ENCODE results near the gene OR2T10.
"Not testable (repeated sequence)": the region's sequence is repeated elsewhere in the genome, so short reads cannot be mapped to it uniquely, and the experiment has no call there.

Gene OR2T10, protein sequence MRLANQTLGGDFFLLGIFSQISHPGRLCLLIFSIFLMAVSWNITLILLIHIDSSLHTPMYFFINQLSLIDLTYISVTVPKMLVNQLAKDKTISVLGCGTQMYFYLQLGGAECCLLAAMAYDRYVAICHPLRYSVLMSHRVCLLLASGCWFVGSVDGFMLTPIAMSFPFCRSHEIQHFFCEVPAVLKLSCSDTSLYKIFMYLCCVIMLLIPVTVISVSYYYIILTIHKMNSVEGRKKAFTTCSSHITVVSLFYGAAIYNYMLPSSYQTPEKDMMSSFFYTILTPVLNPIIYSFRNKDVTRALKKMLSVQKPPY

DNA sequence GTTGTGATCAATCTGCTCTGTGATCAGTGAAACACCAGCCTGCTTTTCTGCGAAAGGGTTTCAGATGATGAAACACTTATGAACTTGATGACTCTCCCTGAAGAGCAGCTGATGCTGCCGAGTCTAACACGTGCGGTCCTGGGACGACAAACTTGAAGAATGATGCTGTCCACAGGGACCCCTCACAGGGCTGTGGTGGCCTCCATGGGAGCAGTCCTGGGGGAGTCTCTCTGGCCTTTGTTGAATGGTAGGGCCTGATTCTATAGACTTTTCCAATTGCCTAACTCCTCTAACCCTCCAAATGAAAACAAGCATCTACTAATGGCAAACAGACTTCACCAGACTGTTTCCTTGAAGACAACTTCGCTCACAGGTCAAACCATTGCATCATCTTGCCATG lies at the start of gene OR2T10:
Gene OR2T10 (minus strand): TSS at position 112 of the 400 bp plus-strand sequence. CDS start 3,932 bp downstream, outside the sequence.
- Mint-ChIP-seq H3K9me3 (no peaks in the 10 kb centered on the region), H3K36me3 (ENCODE audit: low read depth) (no peaks in the 10 kb centered on the region), H3K4me3 (no peak within 1 kb of the TSS), H3K27me3 (no peaks in the 10 kb centered on the region), H3K4me1 (peaks cover 7% of the 10 kb centered on the region), H3K27ac (peak within 1 kb of the TSS; percentile 69)
- DNase-seq (no peak), ATAC-seq (no peak)

DNA sequence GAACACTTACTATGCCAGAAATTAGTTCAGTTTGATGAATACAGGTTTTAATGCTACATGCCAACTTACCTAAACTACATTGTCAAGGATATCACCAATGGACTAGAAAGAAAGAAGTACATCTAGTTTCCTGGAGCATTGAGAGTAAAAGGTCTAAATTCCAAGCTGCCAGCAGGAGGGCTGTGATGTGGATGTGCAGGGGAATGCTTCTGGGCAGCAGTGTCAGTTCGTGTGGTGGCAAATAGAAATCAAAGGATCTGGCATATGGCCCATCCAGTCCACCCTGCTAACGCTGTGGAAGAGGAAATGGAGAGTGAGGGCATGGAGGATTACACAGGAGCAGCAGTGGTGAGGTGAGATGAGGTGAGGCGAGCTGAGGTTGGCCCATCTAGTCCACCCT lies 47.7 kb upstream of the OR2T10 start, which contains the start of gene OR2T35:
Gene OR2T35 (minus strand): TSS at position 101 of the 400 bp plus-strand sequence. CDS start 6,020 bp downstream, outside the sequence.
- not testable (repeated sequence) for H3K4me1 Mint-ChIP-seq; H3K4me3 Mint-ChIP-seq; H3K9me3 Mint-ChIP-seq; H3K36me3 Mint-ChIP-seq (ENCODE audit: low read depth); DNase-seq; H3K27ac Mint-ChIP-seq; ATAC-seq; H3K27me3 Mint-ChIP-seq

DNA sequence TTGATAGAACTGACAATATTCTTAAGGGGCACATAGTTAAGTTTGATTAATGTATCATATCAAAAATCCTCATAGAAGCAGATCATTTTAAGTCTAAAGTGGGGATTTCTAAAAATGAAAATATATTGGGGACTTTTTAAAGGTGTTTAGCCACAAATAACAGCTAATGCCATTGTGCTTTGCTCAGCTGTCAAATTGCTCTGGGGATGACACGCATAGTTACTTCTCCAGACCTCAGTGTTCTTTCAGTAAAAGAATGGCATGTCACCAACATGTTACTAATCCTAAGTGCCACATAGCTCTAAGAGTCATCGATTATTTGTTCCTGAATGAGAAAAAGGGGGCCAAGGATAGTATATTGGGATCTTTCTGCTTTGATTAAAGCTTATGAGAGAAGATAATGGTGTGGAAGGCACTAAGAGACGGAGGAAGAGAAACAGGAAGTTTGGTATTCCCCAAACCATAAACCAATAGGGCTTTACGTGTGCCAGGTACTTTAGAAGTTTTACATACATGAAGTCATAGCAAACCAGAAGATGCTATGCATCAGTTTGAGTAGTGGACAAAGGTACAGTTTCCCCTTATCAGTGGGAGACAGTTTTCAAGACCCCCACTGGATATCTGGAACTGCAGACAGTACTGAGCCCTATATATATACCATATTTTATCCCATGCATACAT lies 45.6 kb upstream of the OR2T10 start:
- H3K4me1 Mint-ChIP-seq; H3K36me3 Mint-ChIP-seq (ENCODE audit: low read depth); DNase-seq; H3K9me3 Mint-ChIP-seq; H3K27ac Mint-ChIP-seq; H3K4me3 Mint-ChIP-seq; H3K27me3 Mint-ChIP-seq: not testable (repeated sequence)
- ATAC-seq = peak; percentile 24

DNA sequence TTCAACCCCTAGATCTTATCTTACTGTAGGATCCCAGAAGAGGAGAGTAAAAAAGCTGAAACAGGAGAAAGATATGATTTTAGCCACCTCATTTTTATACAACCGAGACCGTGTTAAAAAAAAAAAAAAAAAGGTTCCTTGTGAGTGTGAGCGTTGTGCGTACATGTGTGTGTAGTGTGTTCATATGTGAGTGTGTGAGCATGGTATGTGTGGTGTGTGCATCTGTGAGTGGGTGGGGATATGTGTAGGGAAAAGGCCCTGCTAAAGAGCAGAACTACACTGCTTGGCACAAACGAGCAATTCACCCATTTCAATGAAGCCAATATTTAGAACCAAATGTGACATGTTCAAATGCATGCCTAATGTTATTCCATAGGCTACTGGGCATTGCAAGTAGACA lies 44.1 kb upstream of the OR2T10 start:
- H3K27me3 Mint-ChIP-seq; ATAC-seq; H3K4me3 Mint-ChIP-seq; H3K4me1 Mint-ChIP-seq; H3K36me3 Mint-ChIP-seq (ENCODE audit: low read depth); H3K9me3 Mint-ChIP-seq; DNase-seq; H3K27ac Mint-ChIP-seq: not testable (repeated sequence)

DNA sequence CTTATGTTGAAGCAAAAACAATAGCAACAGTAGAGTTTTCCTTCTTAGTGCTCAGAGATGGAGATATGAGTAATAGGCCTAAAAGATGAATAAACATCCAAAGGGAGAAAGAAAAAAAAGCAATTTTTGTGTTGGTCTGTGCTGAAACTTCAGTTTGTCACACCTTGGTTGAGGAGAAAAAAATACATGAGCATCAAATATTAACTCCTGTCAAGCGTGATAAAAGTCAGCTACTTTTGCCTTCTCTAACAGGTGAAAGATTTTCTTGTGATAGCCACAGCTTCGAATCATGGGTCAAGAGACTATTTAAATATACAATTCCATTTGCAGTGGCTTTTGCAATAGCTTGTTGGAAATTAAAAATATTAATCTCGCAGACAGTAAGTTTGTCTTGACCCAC lies 43.4 kb upstream of the OR2T10 start:
- not testable (repeated sequence) for H3K4me1 Mint-ChIP-seq; H3K4me3 Mint-ChIP-seq; H3K27me3 Mint-ChIP-seq; H3K9me3 Mint-ChIP-seq; H3K27ac Mint-ChIP-seq; H3K36me3 Mint-ChIP-seq (ENCODE audit: low read depth); ATAC-seq; DNase-seq

DNA sequence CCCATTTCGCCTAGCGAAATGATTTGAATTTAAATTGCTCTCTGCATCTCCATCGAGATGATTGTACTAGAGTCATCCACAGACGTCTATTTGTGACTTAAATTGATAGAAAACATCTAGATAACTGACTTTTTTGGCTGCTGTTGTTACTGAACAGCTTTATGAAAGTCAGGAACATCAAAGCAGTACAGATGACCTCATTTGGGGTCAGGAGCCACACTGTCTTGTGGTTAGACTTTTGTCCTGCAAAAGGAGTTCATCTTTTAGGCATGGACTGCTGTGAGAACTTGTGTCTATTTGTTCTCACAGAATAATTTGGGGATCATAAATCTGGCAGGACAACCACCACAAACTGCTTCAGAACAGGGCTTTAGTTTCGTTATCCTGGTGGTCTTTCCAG lies 42.2 kb upstream of the OR2T10 start:
- ATAC-seq; H3K27me3 Mint-ChIP-seq; H3K36me3 Mint-ChIP-seq (ENCODE audit: low read depth); H3K4me1 Mint-ChIP-seq; DNase-seq; H3K4me3 Mint-ChIP-seq; H3K27ac Mint-ChIP-seq; H3K9me3 Mint-ChIP-seq: not testable (repeated sequence)

DNA sequence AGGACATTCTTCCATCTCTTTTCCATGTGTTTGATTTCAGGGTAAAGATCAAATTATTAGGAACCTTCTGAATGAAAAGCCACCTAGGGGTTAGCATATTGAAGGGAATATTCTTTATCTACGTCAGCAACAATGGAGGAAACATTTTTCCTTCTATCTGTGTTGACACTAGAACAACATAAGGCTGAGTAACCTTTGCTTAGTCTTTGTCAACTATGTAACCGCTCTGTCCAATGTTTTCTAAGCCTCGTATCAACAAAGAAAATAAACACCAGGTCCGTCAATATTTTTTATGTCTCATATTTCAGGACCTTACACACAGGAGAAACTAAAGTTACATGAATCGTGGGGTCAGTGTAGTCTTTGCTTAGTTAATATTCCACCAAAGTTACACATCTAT lies 39.1 kb upstream of the OR2T10 start:
- not testable (repeated sequence) for ATAC-seq; H3K9me3 Mint-ChIP-seq; H3K4me1 Mint-ChIP-seq; H3K27ac Mint-ChIP-seq; H3K36me3 Mint-ChIP-seq (ENCODE audit: low read depth); H3K27me3 Mint-ChIP-seq; DNase-seq; H3K4me3 Mint-ChIP-seq

DNA sequence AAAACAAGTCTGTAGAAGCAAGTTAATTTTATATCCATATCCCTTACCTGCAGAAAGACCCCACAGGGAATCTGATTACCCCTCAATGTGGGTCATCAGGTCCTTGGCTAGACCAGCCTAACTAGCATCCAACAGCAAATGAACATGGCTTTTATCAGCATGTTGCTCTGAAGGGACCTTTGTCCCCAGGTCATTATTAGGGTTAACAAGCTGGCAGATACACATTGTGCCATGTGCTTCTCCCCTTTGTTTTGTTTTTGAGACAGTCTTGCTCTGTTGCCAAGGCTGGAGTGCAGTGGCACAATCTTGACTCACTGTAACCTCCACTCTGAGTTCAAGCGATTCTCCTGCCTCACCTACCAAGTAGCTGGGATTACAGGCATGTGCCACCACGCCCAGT lies 37.5 kb upstream of the OR2T10 start, which contains the start of gene OR2T11:
Gene OR2T11 (minus strand): TSS at position 101 of the 400 bp plus-strand sequence. CDS start 7,963 bp downstream, outside the sequence.
- ATAC-seq; H3K27me3 Mint-ChIP-seq; H3K27ac Mint-ChIP-seq; H3K4me3 Mint-ChIP-seq; H3K4me1 Mint-ChIP-seq; H3K9me3 Mint-ChIP-seq; DNase-seq; H3K36me3 Mint-ChIP-seq (ENCODE audit: low read depth): not testable (repeated sequence)

DNA sequence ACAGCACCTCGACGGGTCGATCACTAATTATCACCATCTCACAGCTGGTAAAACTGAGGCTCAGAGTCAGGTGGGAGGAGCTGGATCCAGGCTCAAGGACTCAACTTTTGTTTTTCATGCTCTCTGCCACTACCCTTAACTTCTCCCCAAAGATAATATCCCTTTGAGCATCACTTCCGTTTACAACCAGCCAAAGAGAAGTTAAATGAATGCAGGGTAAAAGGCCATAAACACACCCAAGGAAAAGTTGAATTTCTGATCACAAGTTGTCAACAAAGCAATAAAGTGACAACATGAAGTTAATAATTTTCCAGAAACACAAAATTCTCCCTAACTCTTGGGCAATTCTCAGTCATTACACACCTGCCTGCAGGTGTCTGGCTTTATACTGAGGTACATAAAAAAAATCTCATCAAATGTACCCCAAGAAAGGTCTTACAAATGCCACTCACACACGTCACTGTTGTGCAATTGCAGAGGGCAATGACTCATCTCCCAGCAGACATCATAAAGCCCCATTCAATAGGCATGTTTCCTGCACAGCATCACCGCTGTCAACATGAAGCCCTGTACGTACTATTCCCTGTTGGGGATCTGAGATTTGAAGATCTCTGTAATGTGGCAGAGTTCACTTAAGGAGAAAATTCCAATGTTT lies 34.0 kb upstream of the OR2T10 start:
- H3K27me3 Mint-ChIP-seq = peaks cover 2% of the 10 kb centered on the region
- DNase-seq (no peak), ATAC-seq (no peak)
- no peaks in the 10 kb centered on the region for H3K36me3 Mint-ChIP-seq (ENCODE audit: low read depth)
- H3K4me1 Mint-ChIP-seq = no peaks in the 10 kb centered on the region
- no peak overlapping the region for H3K27ac Mint-ChIP-seq
- H3K9me3 Mint-ChIP-seq = no peaks in the 10 kb centered on the region
- H3K4me3 Mint-ChIP-seq = no peak overlapping the region

DNA sequence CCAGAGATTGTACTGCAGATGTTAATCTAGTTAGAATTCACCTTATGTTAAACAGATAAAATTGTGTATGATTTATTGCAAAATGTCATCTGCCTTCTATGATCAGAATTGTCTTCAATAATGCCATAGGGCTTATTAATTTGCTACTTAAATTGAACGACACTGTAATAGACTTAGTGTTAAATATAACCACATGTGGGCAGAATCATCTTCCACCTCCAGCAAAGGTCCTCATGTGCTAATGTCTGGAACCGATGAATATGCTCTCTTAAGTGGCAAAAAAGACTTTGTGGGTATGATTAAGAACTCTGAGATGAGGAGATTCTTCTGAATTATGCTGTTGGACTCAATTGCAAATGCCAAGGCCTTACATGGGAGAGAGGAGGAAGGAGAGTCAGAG lies 33.1 kb upstream of the OR2T10 start:
- H3K36me3 Mint-ChIP-seq (ENCODE audit: low read depth) = no peaks in the 10 kb centered on the region
- ATAC-seq (no peak), DNase-seq (no peak)
- no peak overlapping the region for H3K4me3 Mint-ChIP-seq
- no peaks in the 10 kb centered on the region for H3K4me1 Mint-ChIP-seq
- no peaks in the 10 kb centered on the region for H3K9me3 Mint-ChIP-seq
- no peak overlapping the region for H3K27ac Mint-ChIP-seq
- peaks cover 2% of the 10 kb centered on the region for H3K27me3 Mint-ChIP-seq

DNA sequence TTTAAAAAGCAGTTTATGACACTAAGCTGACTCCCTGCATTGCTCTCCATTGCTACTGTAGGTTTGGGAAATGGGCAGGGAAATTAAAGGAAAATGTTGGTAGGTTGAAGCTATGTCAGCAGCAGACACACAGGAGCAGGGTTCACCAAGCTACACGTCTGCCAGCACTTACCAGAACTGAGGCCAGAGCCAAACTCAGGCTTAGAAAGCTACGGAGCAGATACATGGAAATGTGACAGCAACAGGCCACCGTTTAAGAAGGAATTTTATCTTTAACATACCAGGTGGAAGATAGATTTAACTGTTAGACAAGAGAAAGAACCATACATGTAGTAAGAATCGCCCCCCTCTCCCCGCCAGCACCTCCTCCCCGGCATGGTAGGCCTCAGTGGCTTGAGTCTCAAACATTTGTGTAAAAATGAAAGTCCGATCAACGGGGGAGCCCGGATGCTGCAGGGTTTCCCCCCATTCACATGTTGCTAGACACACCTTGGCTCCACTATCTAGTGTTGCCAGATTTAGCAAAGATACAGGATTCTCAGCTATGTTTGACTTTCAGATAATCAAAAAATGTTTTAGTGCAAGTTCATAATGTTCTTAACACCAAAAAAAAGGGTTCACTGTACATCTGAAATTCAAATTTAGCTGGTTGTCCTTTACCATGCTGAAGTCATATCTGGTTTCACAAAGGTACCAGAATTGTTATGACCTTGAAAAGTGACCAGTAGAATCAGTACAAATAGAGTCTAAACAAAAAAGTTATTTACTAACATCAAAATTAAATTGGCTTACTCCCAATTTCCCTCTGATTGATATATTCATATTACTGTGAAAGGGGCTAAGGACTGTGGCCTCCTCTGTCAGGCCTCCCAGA lies 30.7 kb upstream of the OR2T10 start:
- peaks cover 2% of the 10 kb centered on the region for H3K27me3 Mint-ChIP-seq
- H3K9me3 Mint-ChIP-seq = no peaks in the 10 kb centered on the region
- no peaks in the 10 kb centered on the region for H3K4me1 Mint-ChIP-seq
- H3K4me3 Mint-ChIP-seq = no peak overlapping the region
- H3K27ac Mint-ChIP-seq = no peak overlapping the region
- H3K36me3 Mint-ChIP-seq (ENCODE audit: low read depth) = no peaks in the 10 kb centered on the region
- DNase-seq (no peak), ATAC-seq (no peak)

DNA sequence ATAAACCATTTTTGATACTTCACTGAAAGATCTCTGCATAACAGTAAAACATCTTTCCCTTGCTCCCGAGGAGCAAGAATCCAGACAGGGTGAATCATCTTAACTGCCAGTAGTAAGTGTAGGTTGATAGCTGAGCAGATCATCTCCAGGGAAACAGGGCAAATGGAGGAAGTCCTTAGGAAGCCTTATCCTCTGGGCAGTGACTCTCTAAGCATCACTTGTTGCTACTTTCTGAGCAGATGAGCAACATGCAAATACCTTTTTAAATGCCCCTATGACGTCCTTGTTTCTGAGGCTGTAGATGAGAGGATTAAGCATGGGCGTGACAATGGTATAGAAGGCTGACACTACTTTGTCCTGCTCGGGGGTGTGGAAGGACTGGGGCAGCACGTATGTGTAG lies 28.5 kb upstream of the OR2T10 start:
- Mint-ChIP-seq H3K27me3 (peaks cover 2% of the 10 kb centered on the region), H3K4me1 (no peaks in the 10 kb centered on the region), H3K36me3 (ENCODE audit: low read depth) (no peaks in the 10 kb centered on the region), H3K27ac (no peak overlapping the region), H3K9me3 (no peaks in the 10 kb centered on the region), H3K4me3 (no peak overlapping the region)
- DNase-seq (no peak), ATAC-seq (no peak)

DNA sequence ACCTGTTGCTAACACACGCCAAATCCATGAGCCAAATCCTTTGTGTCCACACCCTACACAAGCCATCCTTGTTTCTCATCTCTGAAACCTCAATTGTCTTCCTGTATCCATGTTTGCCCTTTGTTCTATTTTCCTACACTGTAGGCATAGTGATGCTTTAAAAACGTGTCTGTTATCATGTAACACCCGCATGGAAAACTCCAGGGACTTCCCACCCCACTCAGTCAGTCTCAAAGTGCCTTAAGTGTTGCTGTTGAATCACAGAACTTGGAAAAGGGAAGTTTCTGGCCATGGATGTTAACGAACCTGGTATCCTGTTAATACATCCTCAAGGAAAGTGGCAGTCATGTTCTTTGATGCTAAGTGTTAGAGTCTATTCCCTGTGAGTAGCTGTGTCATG lies 27.7 kb upstream of the OR2T10 start:
- Mint-ChIP-seq H3K27ac (no peak overlapping the region), H3K4me1 (no peaks in the 10 kb centered on the region), H3K9me3 (no peaks in the 10 kb centered on the region), H3K36me3 (ENCODE audit: low read depth) (no peaks in the 10 kb centered on the region), H3K27me3 (peaks cover 2% of the 10 kb centered on the region), H3K4me3 (no peak overlapping the region)
- DNase-seq (no peak), ATAC-seq (no peak)

DNA sequence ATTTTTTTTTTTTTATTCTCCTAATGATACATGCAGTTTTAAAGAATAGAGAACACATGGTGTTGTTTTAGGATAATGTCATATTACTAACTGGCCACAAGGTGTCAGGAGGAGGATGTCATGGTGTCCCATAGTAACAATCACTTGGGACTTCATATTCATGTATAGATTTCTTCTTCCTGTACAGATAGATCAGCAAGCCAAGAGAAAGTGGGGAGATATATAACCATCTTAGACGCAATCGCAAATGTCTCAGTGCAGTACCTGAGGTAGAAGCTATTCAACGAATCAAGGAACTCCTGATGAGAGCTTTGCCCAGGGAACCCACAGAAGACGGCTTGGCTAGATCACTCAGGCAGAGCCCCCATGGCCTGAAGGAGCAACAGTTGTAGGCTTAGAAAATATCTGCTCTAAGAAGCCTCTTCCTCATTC lies 25.1 kb upstream of the OR2T10 start:
- Mint-ChIP-seq H3K9me3 (no peaks in the 10 kb centered on the region), H3K4me1 (no peaks in the 10 kb centered on the region), H3K27me3 (no peaks in the 10 kb centered on the region), H3K4me3 (no peak overlapping the region), H3K27ac (no peak overlapping the region), H3K36me3 (ENCODE audit: low read depth) (no peaks in the 10 kb centered on the region)
- DNase-seq (no peak), ATAC-seq (peak; percentile 70)
